ENCODE measurements around the gene DCN. TPM values are rescaled to one million over a fixed set of nuclear protein-coding genes. Genes with fewer than 3 reads are reported as not detected.

DCN gene

GRCh38 chr12:91093341-91093740 lies 89.3 kb downstream of the DCN start:
- Histone ChIP-seq H2AK5ac (ENCODE audit: low read length) (no peak overlapping the region), H3K23ac (ENCODE audit: low read length) (no peak overlapping the region), H2BK15ac (replicated peaks; ENCODE audit: low read depth) (no peak overlapping the region), H2BK120ac (ENCODE audit: low read depth, low read length) (no peak overlapping the region), H3K79me2 (ENCODE audit: control insufficient read depth, insufficient read depth, low read length) (no peaks in the 10 kb centered on the region), H3K9ac (ENCODE audit: low read length) (no peak overlapping the region), H3K56ac (ENCODE audit: low read length) (no peak overlapping the region), H4K8ac (ENCODE audit: low read depth, low read length) (no peak overlapping the region), H3K4me1 (ENCODE audit: control insufficient read depth, low read depth, low read length) (no peaks in the 10 kb centered on the region), H3K4ac (ENCODE audit: low read depth, low read length) (no peak overlapping the region), H3K18ac (ENCODE audit: low read length) (no peak overlapping the region), H3K27ac (ENCODE audit: low read depth, low read length) (no peak overlapping the region), H3K36me3 (ENCODE audit: control insufficient read depth, insufficient read depth, low read length) (no peaks in the 10 kb centered on the region), H3K79me1 (ENCODE audit: low read length) (no peaks in the 10 kb centered on the region), H2BK5ac (ENCODE audit: low read length) (no peak overlapping the region), H3K27me3 (ENCODE audit: insufficient read depth, low read length, poor library complexity) (no peaks in the 10 kb centered on the region), H3K4me2 (ENCODE audit: low read length) (no peak overlapping the region), H4K5ac (ENCODE audit: low read length) (no peak overlapping the region), H3K4me3 (ENCODE audit: low read length) (no peak overlapping the region)
- DNase-seq = no peak
- no CpG with 5 or more reads among the region's 4 CpGs for WGBS (ENCODE audit: extremely low coverage, insufficient coverage, low lambda C conversion rate)

- H3K4me3 ChIP-seq (ENCODE audit: low read length) = no peak overlapping the region
- no peaks in the 10 kb centered on the region for H3K79me1 ChIP-seq (ENCODE audit: low read length)
- no peaks in the 10 kb centered on the region for H3K36me3 ChIP-seq (ENCODE audit: control insufficient read depth, insufficient read depth, low read length)
- H3K23ac ChIP-seq (ENCODE audit: low read length) = no peak overlapping the region
- no peak overlapping the region for H4K5ac ChIP-seq (ENCODE audit: low read length)
- no peak overlapping the region for H3K27ac ChIP-seq (ENCODE audit: low read depth, low read length)
- H2BK15ac ChIP-seq (replicated peaks; ENCODE audit: low read depth) = no peak overlapping the region
- no peak overlapping the region for H2BK5ac ChIP-seq (ENCODE audit: low read length)
- WGBS (ENCODE audit: extremely low coverage, insufficient coverage, low lambda C conversion rate) = no CpG with 5 or more reads among the region's 6 CpGs
- H2AK5ac ChIP-seq (ENCODE audit: low read length) = no peak overlapping the region
- no peaks in the 10 kb centered on the region for H3K4me1 ChIP-seq (ENCODE audit: control insufficient read depth, low read depth, low read length)
- H3K4me2 ChIP-seq (ENCODE audit: low read length) = no peak overlapping the region
- no peak overlapping the region for H2BK120ac ChIP-seq (ENCODE audit: low read depth, low read length)
- no peaks in the 10 kb centered on the region for H3K79me2 ChIP-seq (ENCODE audit: control insufficient read depth, insufficient read depth, low read length)
- no peak overlapping the region for H3K18ac ChIP-seq (ENCODE audit: low read length)
- H3K56ac ChIP-seq (ENCODE audit: low read length) = no peak overlapping the region
- H3K9ac ChIP-seq (ENCODE audit: low read length) = no peak overlapping the region
- H4K8ac ChIP-seq (ENCODE audit: low read depth, low read length) = no peak overlapping the region
- DNase-seq = no peak
- H3K27me3 ChIP-seq (ENCODE audit: insufficient read depth, low read length, poor library complexity) = no peaks in the 10 kb centered on the region
- H3K4ac ChIP-seq (ENCODE audit: low read depth, low read length) = no peak overlapping the region
Observed at GRCh38 chr12:91091916-91092715, 90.5 kb downstream of the DCN start.

Small RNA genes lying within 50 kb of the gene (small RNA-seq; reads per million reads assigned to genes)
- gene AC007115.1 (ENCODE audit: insufficient read depth) = not detected
